ENCODE measurements around the gene TMSB15C. TPM values are rescaled to one million over a fixed set of nuclear protein-coding genes. Genes with fewer than 3 reads are reported as not detected.
A peak's percentile ranks its signal among the peaks of the same experiment; 100 is the strongest.
"Not testable (repeated sequence)": the region's sequence is repeated elsewhere in the genome, so short reads cannot be mapped to it uniquely, and the experiment has no call there.

The TMSB15C gene
- total RNA-seq, result 3.8 TPM
- polyA plus RNA-seq, result under 1 TPM; 0.16 to 0.63 (median 0.39) TPM

DNA sequence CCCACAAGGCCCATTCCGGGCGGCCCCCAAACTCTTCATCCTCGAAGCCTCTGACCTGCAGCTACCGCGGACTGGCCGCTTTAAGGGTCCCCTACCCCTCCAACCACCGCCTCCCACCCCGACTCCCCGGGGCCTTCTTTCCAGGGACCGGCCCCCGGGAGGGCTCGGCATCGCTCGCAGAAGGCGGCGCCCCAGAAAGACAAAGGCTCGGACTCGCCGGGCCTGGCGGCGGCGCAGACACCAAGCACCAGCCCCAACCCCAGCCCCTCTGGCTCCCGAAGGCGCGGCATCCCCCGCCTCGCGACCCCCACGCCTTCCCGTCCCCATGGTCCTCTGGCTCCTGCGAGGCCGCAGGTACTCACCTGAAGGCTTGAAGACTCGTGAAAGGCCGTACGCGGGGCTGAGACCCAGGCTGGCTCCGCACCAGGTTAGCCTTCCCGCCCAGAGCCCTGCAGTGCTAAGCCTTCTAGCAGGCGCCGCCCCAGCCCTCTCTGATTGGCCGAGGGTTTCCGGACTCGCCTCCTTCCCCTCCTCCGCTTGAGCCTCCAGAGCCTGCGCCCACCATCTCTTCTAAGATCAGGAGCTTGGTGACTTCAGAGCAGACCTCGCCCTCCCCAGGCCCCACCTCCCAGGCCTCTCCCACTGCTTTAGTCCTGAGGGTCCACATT lies at the start of gene TMSB15C:
TSS of gene TMSB15C (minus strand) at position 459 of the 668 bp plus-strand sequence.
- not testable (repeated sequence) for H3K27me3 ChIP-seq (ENCODE audit: control insufficient read depth, insufficient read depth, low read length); H3K36me3 Mint-ChIP-seq; DNase-seq; H3K4me3 ChIP-seq (ENCODE audit: low read depth, low read length); H3K4me1 ChIP-seq (ENCODE audit: control insufficient read depth, insufficient read depth, low read length, poor library complexity, severe bottlenecking); H3K36me3 ChIP-seq (ENCODE audit: control insufficient read depth, insufficient read depth, low read length); H3K27ac Mint-ChIP-seq; H3K9me3 Mint-ChIP-seq; H3K27ac ChIP-seq (ENCODE audit: insufficient read depth, low read length, poor library complexity, severe bottlenecking); H3K4me3 Mint-ChIP-seq; H3K27me3 Mint-ChIP-seq; H3K4me1 Mint-ChIP-seq; H3K9me3 ChIP-seq (ENCODE audit: control insufficient read depth in 2 of 2, low read length in 2 of 2)
- peak; percentile 95 to 99 for ATAC-seq (ENCODE audit: low read depth in 2 of 2)

DNA sequence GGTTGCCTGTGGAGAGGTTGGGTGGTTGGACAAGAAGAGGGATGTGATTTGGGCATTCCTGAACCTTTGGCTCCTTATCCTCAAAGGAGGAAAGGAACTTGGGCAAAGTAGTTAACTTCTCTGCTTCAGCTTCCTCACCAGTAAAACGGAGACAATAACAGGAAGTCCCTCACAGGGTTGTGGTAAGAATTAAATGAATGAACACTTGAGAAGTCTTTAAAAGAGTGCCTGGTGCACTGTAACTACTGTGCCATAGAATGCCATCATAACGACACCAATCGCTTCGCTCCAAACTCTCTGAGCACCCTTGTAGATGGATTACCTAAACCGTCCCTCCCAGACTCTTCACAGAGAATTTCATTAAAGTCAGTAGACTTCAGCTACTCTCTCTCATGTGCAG lies 46.8 kb upstream of the TMSB15C start:
- H3K36me3 Mint-ChIP-seq, result no peaks in the 10 kb centered on the region
- H3K9me3 ChIP-seq (ENCODE audit: control insufficient read depth in 2 of 2, low read length in 2 of 2), result no peaks in the 10 kb centered on the region
- H3K36me3 ChIP-seq (ENCODE audit: control insufficient read depth, insufficient read depth, low read length), result no peaks in the 10 kb centered on the region
- no peaks in the 10 kb centered on the region for H3K27me3 ChIP-seq (ENCODE audit: control insufficient read depth, insufficient read depth, low read length)
- peak overlapping the region; percentile 51 for H3K27ac ChIP-seq (ENCODE audit: insufficient read depth, low read length, poor library complexity, severe bottlenecking)
- H3K9me3 Mint-ChIP-seq, result peaks cover 0 to 2% (median 0%) of the 10 kb centered on the region in 7 donors
- DNase-seq, result peak in 2 of 3 donors; percentile 32 to 75
- peak; percentile 90 to 94 for ATAC-seq (ENCODE audit: low read depth in 2 of 2)
- peak overlapping the region; percentile 91 to 96 (median 94) for H3K27ac Mint-ChIP-seq
- peak overlapping the region; percentile 55 to 78 (median 65) for H3K4me3 Mint-ChIP-seq
- H3K4me1 Mint-ChIP-seq, result peaks cover 20 to 59% (median 34%) of the 10 kb centered on the region in 4 donors
- peak overlapping the region; percentile 42 for H3K4me3 ChIP-seq (ENCODE audit: low read depth, low read length)
- peaks cover 22% of the 10 kb centered on the region for H3K4me1 ChIP-seq (ENCODE audit: control insufficient read depth, insufficient read depth, low read length, poor library complexity, severe bottlenecking)
- no peaks in the 10 kb centered on the region for H3K27me3 Mint-ChIP-seq

DNA sequence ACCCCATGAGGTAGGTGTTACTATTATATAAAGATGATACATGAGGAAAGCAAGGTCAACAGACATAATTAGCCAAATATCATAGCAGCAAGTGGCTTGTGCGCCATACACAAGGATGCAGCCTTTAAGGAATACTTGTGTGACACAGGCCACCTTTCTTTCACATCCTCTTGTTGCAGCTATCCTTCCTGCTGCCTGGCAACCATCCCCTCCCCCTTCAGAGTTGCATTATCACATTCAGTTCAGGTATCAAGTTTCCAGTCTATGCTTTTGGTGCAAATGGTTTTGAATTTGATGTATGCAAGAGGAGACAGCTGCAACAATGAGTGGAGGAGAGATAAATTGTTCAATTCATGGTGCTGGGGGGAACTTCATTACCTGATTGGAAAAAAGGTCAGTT lies 42.7 kb upstream of the TMSB15C start:
- Mint-ChIP-seq H3K4me1 (peaks cover 20 to 55% (median 34%) of the 10 kb centered on the region in 4 donors), H3K27ac (no peak overlapping the region), H3K27me3 (no peaks in the 10 kb centered on the region), H3K4me3 (no peak overlapping the region), H3K9me3 (peaks cover 0 to 2% (median 0%) of the 10 kb centered on the region in 7 donors), H3K36me3 (no peaks in the 10 kb centered on the region)
- no peak overlapping the region for H3K4me3 ChIP-seq (ENCODE audit: low read depth, low read length)
- H3K4me1 ChIP-seq (ENCODE audit: control insufficient read depth, insufficient read depth, low read length, poor library complexity, severe bottlenecking), result peaks cover 18% of the 10 kb centered on the region
- no peaks in the 10 kb centered on the region for H3K27me3 ChIP-seq (ENCODE audit: control insufficient read depth, insufficient read depth, low read length)
- no peak for DNase-seq
- no peaks in the 10 kb centered on the region for H3K36me3 ChIP-seq (ENCODE audit: control insufficient read depth, insufficient read depth, low read length)
- ATAC-seq (ENCODE audit: low read depth in 2 of 2), result no peak
- no peak overlapping the region for H3K27ac ChIP-seq (ENCODE audit: insufficient read depth, low read length, poor library complexity, severe bottlenecking)
- no peaks in the 10 kb centered on the region for H3K9me3 ChIP-seq (ENCODE audit: control insufficient read depth in 2 of 2, low read length in 2 of 2)

DNA sequence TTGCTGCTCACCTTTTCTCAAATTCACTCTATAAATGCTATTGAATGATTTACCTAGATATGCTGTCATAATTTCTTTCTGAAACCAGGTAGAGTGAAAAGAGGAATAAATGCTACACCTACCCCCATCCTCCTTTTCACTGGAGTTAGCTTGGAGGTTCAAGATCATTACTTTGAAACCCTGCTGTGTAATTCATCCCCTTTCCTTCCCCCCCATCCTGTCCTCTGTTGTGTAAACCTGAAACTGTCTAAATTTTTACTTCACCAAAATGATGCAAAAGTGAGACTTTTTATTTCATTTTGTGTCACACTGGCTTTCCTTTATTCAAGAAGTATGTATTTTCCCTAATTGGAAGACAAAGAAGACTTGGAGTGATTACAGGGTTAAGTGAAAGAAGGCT lies 41.7 kb upstream of the TMSB15C start:
- ATAC-seq (ENCODE audit: low read depth in 2 of 2), result no peak
- Histone ChIP-seq H3K27me3 (ENCODE audit: control insufficient read depth, insufficient read depth, low read length) (no peaks in the 10 kb centered on the region), H3K9me3 (ENCODE audit: control insufficient read depth in 2 of 2, low read length in 2 of 2) (no peaks in the 10 kb centered on the region), H3K4me1 (ENCODE audit: control insufficient read depth, insufficient read depth, low read length, poor library complexity, severe bottlenecking) (peaks cover 18% of the 10 kb centered on the region), H3K4me3 (ENCODE audit: low read depth, low read length) (no peak overlapping the region), H3K27ac (ENCODE audit: insufficient read depth, low read length, poor library complexity, severe bottlenecking) (no peak overlapping the region), H3K36me3 (ENCODE audit: control insufficient read depth, insufficient read depth, low read length) (no peaks in the 10 kb centered on the region)
- H3K36me3 Mint-ChIP-seq, result no peaks in the 10 kb centered on the region
- H3K4me3 Mint-ChIP-seq, result peak overlapping the region in 1 of 4 donors; percentile 69
- H3K9me3 Mint-ChIP-seq, result peaks cover 0 to 2% (median 0%) of the 10 kb centered on the region in 7 donors
- peaks cover 16 to 54% (median 31%) of the 10 kb centered on the region in 4 donors for H3K4me1 Mint-ChIP-seq
- peak overlapping the region in 1 of 3 donors; percentile 56 for H3K27ac Mint-ChIP-seq
- no peak for DNase-seq
- no peaks in the 10 kb centered on the region for H3K27me3 Mint-ChIP-seq

DNA sequence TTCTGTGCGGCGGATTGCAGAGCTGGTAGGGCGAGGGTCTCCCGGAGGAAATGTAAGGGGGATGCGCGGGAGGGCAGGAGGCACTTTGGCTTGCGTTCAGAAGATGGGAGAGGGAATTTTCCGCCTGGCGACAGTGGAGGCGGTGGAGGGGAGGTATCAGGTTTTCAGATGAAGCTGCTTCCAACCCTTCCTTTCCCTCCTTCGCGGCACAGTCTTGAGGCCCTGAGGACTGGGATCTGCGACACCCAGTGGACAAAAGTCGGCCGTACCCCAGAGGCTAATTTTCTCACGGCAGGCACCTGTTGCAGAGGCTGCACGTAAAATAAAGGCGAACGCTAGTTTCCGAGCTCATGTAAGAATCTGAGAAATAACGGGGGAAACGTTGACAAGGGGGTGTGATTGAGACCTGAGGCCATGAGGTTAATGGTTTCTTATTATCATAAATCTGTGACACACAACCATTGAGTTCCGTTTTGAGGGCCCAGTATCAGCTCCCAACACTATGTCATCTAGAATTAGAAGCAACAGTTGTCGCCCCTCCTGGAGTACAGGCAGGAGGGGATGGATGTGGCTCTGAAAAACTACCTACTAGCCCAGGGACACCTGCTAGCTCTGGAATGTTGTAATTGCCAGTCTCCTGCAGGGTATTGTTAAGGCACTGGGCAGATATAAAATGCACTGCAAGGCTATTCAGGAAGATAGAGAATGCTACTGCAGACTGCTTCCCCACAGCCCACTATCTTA lies 37.4 kb upstream of the TMSB15C start:
- no peaks in the 10 kb centered on the region for H3K9me3 Mint-ChIP-seq
- H3K4me3 Mint-ChIP-seq, result peak overlapping the region; percentile 90 to 95 (median 91)
- Histone ChIP-seq H3K4me1 (ENCODE audit: control insufficient read depth, insufficient read depth, low read length, poor library complexity, severe bottlenecking) (peaks cover 39% of the 10 kb centered on the region), H3K36me3 (ENCODE audit: control insufficient read depth, insufficient read depth, low read length) (no peaks in the 10 kb centered on the region), H3K27ac (ENCODE audit: insufficient read depth, low read length, poor library complexity, severe bottlenecking) (peak overlapping the region; percentile 78), H3K9me3 (ENCODE audit: control insufficient read depth in 2 of 2, low read length in 2 of 2) (no peaks in the 10 kb centered on the region), H3K4me3 (ENCODE audit: low read depth, low read length) (peak overlapping the region; percentile 65), H3K27me3 (ENCODE audit: control insufficient read depth, insufficient read depth, low read length) (no peaks in the 10 kb centered on the region)
- H3K4me1 Mint-ChIP-seq, result peaks cover 12 to 68% (median 35%) of the 10 kb centered on the region in 4 donors
- DNase-seq (peak; percentile 33 to 76 (median 56)), ATAC-seq (ENCODE audit: low read depth in 2 of 2) (peak; percentile 66 to 76)
- no peaks in the 10 kb centered on the region for H3K36me3 Mint-ChIP-seq
- H3K27me3 Mint-ChIP-seq, result no peaks in the 10 kb centered on the region
- H3K27ac Mint-ChIP-seq, result peak overlapping the region; percentile 52 to 90 (median 82)

DNA sequence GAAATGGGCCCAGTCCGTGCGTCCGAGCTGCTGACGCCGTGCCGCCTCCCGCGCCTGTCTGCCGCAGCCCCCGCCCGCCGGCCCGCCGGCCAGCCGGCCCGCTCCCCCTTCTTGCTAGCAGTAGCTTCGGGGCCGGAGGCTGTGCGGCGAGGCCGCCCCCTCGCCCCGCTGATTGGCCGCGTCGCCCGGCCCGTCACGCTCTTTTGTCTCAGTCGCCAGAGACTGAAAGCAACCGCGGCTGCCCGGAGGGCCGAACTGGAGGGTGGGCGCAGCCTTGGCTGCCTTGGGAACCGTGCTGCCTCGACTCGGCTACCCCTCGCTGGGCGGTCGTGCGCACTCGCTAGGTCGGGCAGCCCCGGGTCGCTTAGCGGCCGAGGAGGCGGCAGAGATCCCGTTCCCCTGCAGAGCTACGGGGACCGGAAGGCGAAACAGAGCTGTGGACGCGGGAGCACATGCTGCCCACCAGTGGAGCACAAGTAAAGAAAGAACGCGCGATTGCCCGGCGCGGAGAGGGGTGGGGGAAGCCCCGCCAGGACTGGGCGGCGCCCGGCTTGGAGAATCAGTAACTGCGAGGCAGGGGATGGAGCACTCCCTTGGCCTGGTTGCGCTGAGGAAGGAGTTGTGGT lies 36.4 kb upstream of the TMSB15C start, which contains the start of gene ZCCHC18:
TSS of gene ZCCHC18 (plus strand) at position 198 of the 626 bp plus-strand sequence. CDS start 1,589 bp downstream, outside the sequence.
- Histone ChIP-seq H3K36me3 (ENCODE audit: control insufficient read depth, insufficient read depth, low read length) (no peaks in the 10 kb centered on the region), H3K4me1 (ENCODE audit: control insufficient read depth, insufficient read depth, low read length, poor library complexity, severe bottlenecking) (peaks cover 41% of the 10 kb centered on the region), H3K9me3 (ENCODE audit: control insufficient read depth in 2 of 2, low read length in 2 of 2) (no peaks in the 10 kb centered on the region), H3K27me3 (ENCODE audit: control insufficient read depth, insufficient read depth, low read length) (no peaks in the 10 kb centered on the region), H3K4me3 (ENCODE audit: low read depth, low read length) (peak within 1 kb of the TSS; percentile 65), H3K27ac (ENCODE audit: insufficient read depth, low read length, poor library complexity, severe bottlenecking) (peak within 1 kb of the TSS; percentile 78)
- DNase-seq (peak; percentile 33 to 49 (median 41)), ATAC-seq (ENCODE audit: low read depth in 2 of 2) (peak; percentile 37 to 44)
- Mint-ChIP-seq H3K27ac (peak within 1 kb of the TSS; percentile 80 to 90 (median 82)), H3K4me3 (peak within 1 kb of the TSS; percentile 90 to 95 (median 91)), H3K36me3 (no peaks in the 10 kb centered on the region), H3K9me3 (no peaks in the 10 kb centered on the region), H3K4me1 (peaks cover 11 to 70% (median 35%) of the 10 kb centered on the region in 4 donors), H3K27me3 (no peaks in the 10 kb centered on the region)

DNA sequence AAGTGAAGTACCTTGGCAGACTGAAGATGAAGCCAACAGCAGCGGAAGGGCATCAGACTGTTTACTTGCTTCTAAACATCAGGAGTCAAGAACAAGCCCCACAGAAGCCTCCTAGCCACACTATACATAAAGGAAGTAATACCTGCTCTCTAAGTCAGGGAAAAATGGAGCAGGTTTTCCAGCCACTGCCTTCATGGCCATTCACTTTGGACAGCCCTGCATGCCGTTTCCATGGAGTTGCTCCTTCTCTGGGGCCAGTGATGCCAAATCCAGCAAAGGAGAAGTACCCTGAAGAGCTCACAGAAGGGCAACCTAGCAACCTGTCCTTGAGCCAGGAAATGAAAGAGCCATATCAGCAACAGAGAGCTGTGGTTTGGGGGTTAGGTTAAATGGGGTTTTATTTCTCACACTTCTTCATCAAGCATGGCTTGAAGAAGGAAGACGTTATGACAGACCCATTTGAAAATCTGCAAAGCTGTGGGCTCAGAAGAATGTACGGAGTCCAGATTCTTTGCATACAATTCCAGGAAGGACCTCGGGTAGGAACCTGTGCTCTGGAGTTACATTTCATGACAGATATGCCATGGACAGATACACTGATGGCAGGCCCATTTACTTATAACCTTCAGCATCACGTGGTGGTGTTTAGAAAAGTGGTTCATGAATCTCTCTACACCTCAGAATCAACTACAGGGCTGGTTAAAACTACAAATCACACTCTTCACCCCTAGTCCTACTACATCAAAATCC lies 34.6 kb upstream of the TMSB15C start:
- H3K27ac Mint-ChIP-seq, result peak overlapping the region; percentile 84 to 95 (median 87)
- ATAC-seq (ENCODE audit: low read depth in 2 of 2) (peak; percentile 32 to 44), DNase-seq (peak in 2 of 3 donors; percentile 36 to 38)
- H3K36me3 ChIP-seq (ENCODE audit: control insufficient read depth, insufficient read depth, low read length); H3K9me3 ChIP-seq (ENCODE audit: control insufficient read depth in 2 of 2, low read length in 2 of 2); H3K36me3 Mint-ChIP-seq; H3K27me3 Mint-ChIP-seq; H3K9me3 Mint-ChIP-seq; H3K27me3 ChIP-seq (ENCODE audit: control insufficient read depth, insufficient read depth, low read length): not testable (repeated sequence)
- peak overlapping the region; percentile 60 to 95 (median 83) for H3K4me3 Mint-ChIP-seq
- Histone ChIP-seq H3K27ac (ENCODE audit: insufficient read depth, low read length, poor library complexity, severe bottlenecking) (peak overlapping the region; percentile 78), H3K4me1 (ENCODE audit: control insufficient read depth, insufficient read depth, low read length, poor library complexity, severe bottlenecking) (peaks cover 41% of the 10 kb centered on the region), H3K4me3 (ENCODE audit: low read depth, low read length) (peak overlapping the region; percentile 64)
- peaks cover 11 to 75% (median 33%) of the 10 kb centered on the region in 4 donors for H3K4me1 Mint-ChIP-seq
